SK-N-SH (cell line): ENCODE data around the gene DOCK6. TPM values are rescaled to one million over a fixed set of nuclear protein-coding genes. Genes with fewer than 3 reads are reported as not detected.

ENCODE experiments used
- CTCF ChIA-PET: fragments of 300-600, 350-600 bp; formaldehyde crosslinking; extraction: SDS; loops from one replicate; lab custom pipeline; 2021; lab: Yijun Ruan, JAX
- POLR2A ChIA-PET: fragments of 350-600 bp; sonication (Branson Sonifier 250); formaldehyde crosslinking; extraction: SDS; loops from one replicate; lab custom pipeline; 2020; ENCODE audit warnings: antibody characterized with exemption, inconsistent platforms; lab: Yijun Ruan, JAX
- DNase-seq: peaks from one replicate; pipeline ENCODE4 v3.0.0; 2012
- H2AFZ ChIP-seq: fragments of 200-600 bp; sonication (generic); 2 replicates; pipeline ENCODE4 v1.8.1; 2016; ENCODE audit warnings: antibody characterized with exemption, mild to moderate bottlenecking, low read depth
- H3F3A ChIP-seq: fragments of 200-600 bp; sonication (generic); replicated peaks from 2 replicates; pipeline ENCODE3; 2016; ENCODE audit warnings: antibody characterized with exemption, mild to moderate bottlenecking; ENCODE audit not compliant: insufficient read depth
- H3K27ac ChIP-seq, 2 experiments: fragments of 200-500 bp in 1 of 2; fragments of 200-600 bp in 1 of 2; sonication (Bioruptor generic) in 1 of 2; sonication (generic), shearing (Covaris generic) in 1 of 2; 2 replicates each; pipeline versions ENCODE4 v1.5.1 to v1.6.1; 2014 to 2016; ENCODE audit warnings: low read depth in 2 of 2, inconsistent platforms in 1 of 2, low read length in 1 of 2, mild to moderate bottlenecking in 1 of 2, mixed read lengths in 1 of 2
- H3K27me3 ChIP-seq: fragments of 200-600 bp; sonication (generic), shearing (Covaris generic); 2 replicates; pipeline ENCODE4 v1.6.1; 2016; ENCODE audit warnings: mixed run types; ENCODE audit not compliant: insufficient read depth
- H3K36me3 ChIP-seq, 2 experiments: fragments of 200-500 bp in 1 of 2; fragments of 200-600 bp in 1 of 2; sonication (Bioruptor generic) in 1 of 2; sonication (generic) in 1 of 2; replicated peaks in 1 of 2; 2 replicates each; pipeline versions ENCODE3 to v1.5.1; 2014 to 2016; ENCODE audit warnings: low read length in 1 of 2, mild to moderate bottlenecking in 1 of 2; ENCODE audit not compliant: insufficient read depth in 2 of 2, control insufficient read depth in 1 of 2
- H3K4me1 ChIP-seq, 2 experiments: fragments of 200-500 bp in 1 of 2; fragments of 200-600 bp in 1 of 2; sonication (Bioruptor generic) in 1 of 2; sonication (generic), shearing (Covaris generic) in 1 of 2; 2 replicates each; pipeline versions ENCODE4 v1.5.1 to v1.6.1; 2014 to 2016; ENCODE audit warnings: low read depth in 1 of 2, low read length in 1 of 2, mixed run types in 1 of 2; ENCODE audit not compliant: insufficient read depth in 2 of 2, control insufficient read depth in 1 of 2
- H3K4me2 ChIP-seq: fragments of 200-600 bp; sonication (generic), shearing (Covaris generic); 2 replicates; pipeline ENCODE4 v1.6.1; 2017; ENCODE audit warnings: mixed run types
- H3K4me3 ChIP-seq, 2 experiments: fragments of 200-500 bp in 1 of 2; fragments of 200-600 bp in 1 of 2; sonication (Bioruptor generic) in 1 of 2; sonication (generic), shearing (Covaris generic) in 1 of 2; 2 replicates each; pipeline versions ENCODE4 v1.5.1 to v1.8.1; 2014 to 2016; ENCODE audit warnings: low read depth in 2 of 2, inconsistent platforms in 1 of 2, low read length in 1 of 2, mild to moderate bottlenecking in 1 of 2, mixed read lengths in 1 of 2, moderate library complexity in 1 of 2
- H3K79me2 ChIP-seq: fragments of 200-600 bp; sonication (generic); 2 replicates; pipeline ENCODE4 v1.8.1; 2017; ENCODE audit warnings: mild to moderate bottlenecking; ENCODE audit not compliant: insufficient read depth
- H3K9ac ChIP-seq: fragments of 200-600 bp; sonication (generic); 2 replicates; pipeline ENCODE4 v1.6.1; 2017; ENCODE audit warnings: mixed run types
- H3K9me2 ChIP-seq: fragments of 200-600 bp; sonication (generic); 2 replicates; pipeline ENCODE4 v1.6.1; 2017; ENCODE audit warnings: mixed run types
- H3K9me3 ChIP-seq: fragments of 200-600 bp; sonication (generic); 2 replicates; pipeline ENCODE4 v1.6.1; 2017; ENCODE audit warnings: mixed run types, mild to moderate bottlenecking, moderate library complexity
- H4K20me1 ChIP-seq: fragments of 200-600 bp; sonication (generic); 2 replicates; pipeline ENCODE4 v1.6.1; 2017; ENCODE audit warnings: mild to moderate bottlenecking, mixed run types; ENCODE audit not compliant: insufficient read depth
- EP300 ChIP-seq, 2 experiments: IDR thresholded peaks; 2 replicates each; pipeline versions ENCODE4 v1.4.0 to v1.6.1; 2012; ENCODE audit warnings: borderline replicate concordance in 1 of 2, low read depth in 1 of 2, low read length in 1 of 2
- EZH2phosphoT487 ChIP-seq: fragments of 200-600 bp; sonication (generic); IDR thresholded peaks from 2 replicates; pipeline ENCODE4 v1.6.1; 2017; ENCODE audit warnings: low read depth, mixed run types, mild to moderate bottlenecking, antibody characterized with exemption, moderate library complexity, borderline replicate concordance
- FOXM1 ChIP-seq: IDR thresholded peaks from 2 replicates; pipeline ENCODE4 v1.4.0; 2012; ENCODE audit warnings: low read depth, mild to moderate bottlenecking
- GABPA ChIP-seq: IDR thresholded peaks from 2 replicates; pipeline ENCODE4 v1.4.0; 2012; ENCODE audit warnings: low read depth, mild to moderate bottlenecking
- GATA2 ChIP-seq: sonication (generic); formaldehyde crosslinking; IDR thresholded peaks from 2 replicates; pipeline ENCODE4 v1.5.0; 2020; ENCODE audit warnings: mild to moderate bottlenecking, missing genetic modification reagents
- JUND ChIP-seq: IDR thresholded peaks from 2 replicates; pipeline ENCODE4 v1.4.0; 2012
- MEF2A ChIP-seq: IDR thresholded peaks from 2 replicates; pipeline ENCODE4 v1.4.0; 2012; ENCODE audit warnings: low read depth, borderline replicate concordance
- MXI1 ChIP-seq: IDR thresholded peaks from 2 replicates; pipeline ENCODE4 v1.6.1; 2012; ENCODE audit warnings: mild to moderate bottlenecking, low read depth, low read length, improper control_type of control experiment
- PBX3 ChIP-seq: IDR thresholded peaks from 2 replicates; pipeline ENCODE4; 2012
- RAD21 ChIP-seq: IDR thresholded peaks from 2 replicates; pipeline ENCODE4 v1.6.1; 2012; ENCODE audit warnings: mild to moderate bottlenecking, low read length
- RCOR1 ChIP-seq: fragments of 150-350 bp; IDR thresholded peaks from 2 replicates; pipeline ENCODE4 v1.6.1; 2017; ENCODE audit warnings: antibody characterized with exemption, low read length
- RXRA ChIP-seq: IDR thresholded peaks from 2 replicates; pipeline ENCODE4 v1.4.0; 2012; ENCODE audit warnings: low read depth, mild to moderate bottlenecking, borderline replicate concordance
- SMC3 ChIP-seq: IDR thresholded peaks from 2 replicates; pipeline ENCODE4 v1.6.1; 2012; ENCODE audit warnings: low read depth, low read length, improper control_type of control experiment
- TEAD4 ChIP-seq: IDR thresholded peaks from 2 replicates; pipeline ENCODE4 v1.4.0; 2012; ENCODE audit warnings: mild to moderate bottlenecking, borderline replicate concordance; ENCODE audit not compliant: insufficient read depth
- USF2 ChIP-seq: fragments of 150-350 bp; IDR thresholded peaks from 2 replicates; pipeline ENCODE4 v1.6.1; 2017; ENCODE audit warnings: antibody characterized with exemption, low read length, low read depth, borderline replicate concordance
- YY1 ChIP-seq: IDR thresholded peaks from 2 replicates; pipeline ENCODE4 v1.4.0; 2012; ENCODE audit warnings: low read depth, mild to moderate bottlenecking
- ZBTB33 ChIP-seq: IDR thresholded peaks from 2 replicates; pipeline ENCODE4 v1.4.0; 2012; ENCODE audit warnings: low read depth, borderline replicate concordance
- WGBS: methylation state at CpG from one replicate; pipeline ENCODE4 v1.1.6; 2017; ENCODE audit warnings: low lambda C conversion rate; 5-methylcytosine and 5-hydroxymethylcytosine counted together
- polyA plus RNA-seq, 3 experiments: library from polyadenylated mRNA; depleted of rRNA; stranded (reverse); fragments of >200 nt; gene quantifications; 2 replicates each; pipeline ENCODE4 v1.2.3, GENCODE V29; 2012

Gene DOCK6
- polyA plus RNA-seq, 1 of the 3 experiments (the other 2 are of a cell fraction) = 18.3 TPM

- Histone ChIP-seq H3K79me2 (no peaks in the 10 kb centered on the region), H2AFZ (no peak overlapping the region), H3K9ac (no peak overlapping the region), H3K4me1 (peaks cover 2 to 8% of the 10 kb centered on the region in 2 experiments; a peak in 1 of 4 replicates), H3K27me3 (no peaks in the 10 kb centered on the region), H3K27ac (no peak overlapping the region), H3K4me3 (no peak overlapping the region), H4K20me1 (no peaks in the 10 kb centered on the region), H3K9me3 (no peaks in the 10 kb centered on the region), H3K36me3 (no peaks in the 10 kb centered on the region), H3F3A (no peaks in the 10 kb centered on the region), H3K4me2 (no peak overlapping the region), H3K9me2 (no peaks in the 10 kb centered on the region)
- no peak for DNase-seq
- 95% methylated on average over 6 of the region's 6 CpGs for WGBS
- CTCF ChIA-PET = interaction anchor here (1.1 to 9.6 kb wide), 4 partner anchors 21 to 219 kb away, joined by 3 to 57 read pairs (median 4); no protein-coding TSS in a partner anchor
- POLR2A ChIA-PET = no interaction called here
- TF ChIP-seq MEF2A (no peak), MXI1 (no peak), RAD21 (no peak), YY1 (no peak), RCOR1 (no peak), TEAD4 (no peak), JUND (no peak), ZBTB33 (no peak), EZH2phosphoT487 (no peak), GABPA (no peak), USF2 (no peak), EP300 (IDR thresholded peaks at IDR 0.05; ENCODE audit: borderline replicate concordance in 1 of 2, low read depth in 1 of 2, low read length in 1 of 2) (no peak), PBX3 (no peak), RXRA (no peak), FOXM1 (no peak), GATA2 (no peak), SMC3 (no peak)
Observed at GRCh38 chr19:11263726-11264125, 1.4 kb upstream of the DOCK6 start.
